HG03175 (cell line): ENCODE results near the gene TARM1.

Source experiments
- ATAC-seq: cut with Tn5 transposase; IDR thresholded peaks from one replicate; pipeline ENCODE4 v1.9.1; 2021; ENCODE audit warnings: mild to moderate bottlenecking, moderate library complexity; ENCODE audit not compliant: unreplicated experiment

TARM1 gene

GRCh38 chr19:54081032-54081431 lies at the start of gene TARM1:
TARM1 (minus strand) TSS chr19:54081365; CDS start chr19:54081340, 25 bp downstream.
- no peak for ATAC-seq

GRCh38 chr19:54129617-54129996 lies 48.4 kb upstream of the TARM1 start:
- no peak for ATAC-seq

- ATAC-seq, result no peak
Observed at GRCh38 chr19:54128796-54129616, 47.8 kb upstream of the TARM1 start.

- ATAC-seq, result no peak
Observed at GRCh38 chr19:54128441-54128725, 47.2 kb upstream of the TARM1 start.

- no peak for ATAC-seq
Observed at GRCh38 chr19:54127688-54128440, 46.7 kb upstream of the TARM1 start.

- ATAC-seq, result no peak
Observed at GRCh38 chr19:54125713-54126112, 44.5 kb upstream of the TARM1 start.

GRCh38 chr19:54124393-54124792 lies 43.2 kb upstream of the TARM1 start:
- no peak for ATAC-seq

GRCh38 chr19:54123682-54124081 lies 42.5 kb upstream of the TARM1 start:
- ATAC-seq, result no peak

GRCh38 chr19:54121259-54121658 lies 40.1 kb upstream of the TARM1 start:
- ATAC-seq, result no peak

- ATAC-seq, result peak; percentile 77
Observed at GRCh38 chr19:54115109-54116063, 34.2 kb upstream of the TARM1 start, which contains the start of the genes PRPF31 and TFPT. PRPF31 (plus strand) TSS chr19:54115754; CDS start chr19:54118279, 2,525 bp downstream. TFPT (minus strand) TSS chr19:54115657; CDS start chr19:54115269, 388 bp downstream.

GRCh38 chr19:54114340-54115108 lies 33.4 kb upstream of the TARM1 start:
- ATAC-seq, result peak; percentile 32

GRCh38 chr19:54109651-54110050 lies 28.5 kb upstream of the TARM1 start:
- ATAC-seq, result no peak

- ATAC-seq, result no peak
Observed at GRCh38 chr19:54108496-54108895, 27.3 kb upstream of the TARM1 start.

- ATAC-seq, result no peak
Observed at GRCh38 chr19:54107876-54108490, 26.8 kb upstream of the TARM1 start.

- ATAC-seq, result no peak
Observed at GRCh38 chr19:54106716-54107115, 25.6 kb upstream of the TARM1 start.

GRCh38 chr19:54105796-54106195 lies 24.6 kb upstream of the TARM1 start:
- no peak for ATAC-seq

- no peak for ATAC-seq
Observed at GRCh38 chr19:54104998-54105715, 24.0 kb upstream of the TARM1 start.

GRCh38 chr19:54102421-54103169 lies 21.4 kb upstream of the TARM1 start, which contains the start of gene NDUFA3:
NDUFA3 (plus strand) TSS chr19:54102855; CDS start chr19:54102879, 24 bp downstream.
- peak; percentile 97 for ATAC-seq
